Smooth muscle cell (in vitro differentiated cells): ENCODE data around the gene TUBB6. TPM values are rescaled to one million over a fixed set of nuclear protein-coding genes. Genes with fewer than 3 reads are reported as not detected.

Source experiments
- DNase-seq: peaks from one replicate; lab custom pipeline; 2025; ENCODE audit not compliant: unreplicated experiment; lab: John Stamatoyannopoulos, UW
- H2AFZ ChIP-seq: fragments of 200-600 bp; sonication (generic); 2 replicates; pipeline ENCODE4 v1.6.0; 2016; ENCODE audit warnings: antibody characterized with exemption, low read depth, mild to moderate bottlenecking
- H3F3A ChIP-seq: fragments of 200-600 bp; sonication (generic); 2 replicates; pipeline ENCODE4 v1.6.0; 2017; ENCODE audit warnings: antibody characterized with exemption, low read depth
- H3K27ac ChIP-seq: fragments of 200-600 bp; sonication (generic); 2 replicates; pipeline ENCODE4 v1.5.1; 2016; ENCODE audit warnings: low read depth, mild to moderate bottlenecking
- H3K27me3 ChIP-seq: fragments of 200-600 bp; sonication (generic); 2 replicates; pipeline ENCODE4 v1.6.1; 2016; ENCODE audit warnings: low read depth, mild to moderate bottlenecking
- H3K36me3 ChIP-seq: fragments of 200-600 bp; sonication (generic); 2 replicates; pipeline ENCODE4 v1.5.1; 2016; ENCODE audit warnings: low read depth
- H3K4me1 ChIP-seq: fragments of 200-600 bp; sonication (generic); 2 replicates; pipeline ENCODE4 v1.5.1; 2016; ENCODE audit warnings: low read depth
- H3K4me2 ChIP-seq: fragments of 200-600 bp; sonication (generic); 2 replicates; pipeline ENCODE4 v1.6.0; 2016; ENCODE audit warnings: mild to moderate bottlenecking
- H3K4me3 ChIP-seq: fragments of 200-600 bp; sonication (generic); 2 replicates; pipeline ENCODE4 v1.5.1; 2016; ENCODE audit warnings: mild to moderate bottlenecking
- H3K79me2 ChIP-seq: fragments of 200-600 bp; sonication (generic); 2 replicates; pipeline ENCODE4 v1.6.0; 2016; ENCODE audit warnings: low read depth, mild to moderate bottlenecking
- H3K9ac ChIP-seq: fragments of 200-600 bp; sonication (generic); 2 replicates; pipeline ENCODE4 v1.6.0; 2016; ENCODE audit warnings: low read depth
- H3K9me3 ChIP-seq: fragments of 200-600 bp; sonication (generic); replicated peaks from 2 replicates; pipeline ENCODE4 v1.5.1; 2016; ENCODE audit warnings: low read depth
- H4K20me1 ChIP-seq: fragments of 200-600 bp; sonication (generic); 2 replicates; pipeline ENCODE4 v1.6.0; 2016; ENCODE audit warnings: low read depth
- CTCF ChIP-seq: fragments of 200-600 bp; sonication (generic); IDR thresholded peaks from 2 replicates; pipeline ENCODE4 v1.5.1; 2017; ENCODE audit warnings: borderline replicate concordance, mild to moderate bottlenecking, antibody characterized with exemption; ENCODE audit not compliant: insufficient read depth, poor library complexity, severe bottlenecking
- WGBS: methylation state at CpG from one replicate; pipeline ENCODE4 v1.1.7; 2016; ENCODE audit warnings: low lambda C conversion rate; 5-methylcytosine and 5-hydroxymethylcytosine counted together
- polyA plus RNA-seq: library from polyadenylated mRNA; unstranded; fragments of >200 nt; fragmentation: Nextera tagmentation; extraction: Ambion mirVana; gene quantifications from 2 replicates; pipeline ENCODE4 v1.2.1, GENCODE V29; 2016
- total RNA-seq: library from RNA; depleted of rRNA; stranded (reverse); fragments of >200 nt; gene quantifications from 2 replicates; pipeline ENCODE4 v1.2.3, GENCODE V29; 2014

Gene TUBB6
- total and polyA plus RNA-seq, 2 experiments from 2014 or later: 359 to 460 TPM

- H3K4me3 ChIP-seq: no peak overlapping the region
- TF ChIP-seq CTCF: no peak
- peaks cover 98% of the 10 kb centered on the region for H4K20me1 ChIP-seq
- H3K4me2 ChIP-seq: no peak overlapping the region
- no peak overlapping the region for H2AFZ ChIP-seq
- DNase-seq: no peak
- peaks cover 97% of the 10 kb centered on the region for H3K79me2 ChIP-seq
- WGBS: 96% methylated on average over 5 of the region's 5 CpGs
- no peaks in the 10 kb centered on the region for H3K27me3 ChIP-seq
- no peaks in the 10 kb centered on the region for H3K9me3 ChIP-seq
- H3K36me3 ChIP-seq: peaks cover 19% of the 10 kb centered on the region
- H3K27ac ChIP-seq: no peak overlapping the region
- no peak overlapping the region for H3K9ac ChIP-seq
- peaks cover 38% of the 10 kb centered on the region for H3F3A ChIP-seq
- no peaks in the 10 kb centered on the region for H3K4me1 ChIP-seq
Measured at GRCh38 chr18:12318857-12319256, 10.8 kb downstream of the TUBB6 start.

- no peak for DNase-seq
- no peak overlapping the region for H3K4me3 ChIP-seq
- H3K9ac ChIP-seq: no peak overlapping the region
- peaks cover 98% of the 10 kb centered on the region for H4K20me1 ChIP-seq
- H3K4me1 ChIP-seq: no peaks in the 10 kb centered on the region
- 69% methylated on average over 4 of the region's 4 CpGs for WGBS
- H3K27ac ChIP-seq: peak overlapping the region; percentile 15
- no peak for TF ChIP-seq CTCF
- H2AFZ ChIP-seq: no peak overlapping the region
- peaks cover 31% of the 10 kb centered on the region for H3F3A ChIP-seq
- H3K4me2 ChIP-seq: no peak overlapping the region
- no peaks in the 10 kb centered on the region for H3K27me3 ChIP-seq
- peaks cover 3% of the 10 kb centered on the region for H3K36me3 ChIP-seq
- H3K79me2 ChIP-seq: peaks cover 80% of the 10 kb centered on the region
- H3K9me3 ChIP-seq: no peaks in the 10 kb centered on the region
Measured at GRCh38 chr18:12321333-12321732, 13.3 kb downstream of the TUBB6 start.

- Histone ChIP-seq H4K20me1 (peaks cover 97% of the 10 kb centered on the region), H3K4me2 (no peak overlapping the region), H3K9me3 (no peaks in the 10 kb centered on the region), H3K4me3 (no peak overlapping the region), H3K79me2 (peaks cover 48% of the 10 kb centered on the region), H3K9ac (no peak overlapping the region), H3K27me3 (no peaks in the 10 kb centered on the region), H3K4me1 (no peaks in the 10 kb centered on the region), H3K27ac (no peak overlapping the region), H2AFZ (no peak overlapping the region), H3F3A (peaks cover 43% of the 10 kb centered on the region), H3K36me3 (peaks cover 3% of the 10 kb centered on the region)
- no peak for TF ChIP-seq CTCF
- no peak for DNase-seq
- 97% methylated on average over 58 of the region's 58 CpGs for WGBS
Measured at GRCh38 chr18:12324991-12325725, 17.1 kb downstream of the TUBB6 start.
